Hepatic stellate cell (primary cell): ENCODE results near the gene PRSS22.
"Not testable (repeated sequence)": the region's sequence is repeated elsewhere in the genome, so short reads cannot be mapped to it uniquely, and the experiment has no call there.

ENCODE experiments used
- DNase-seq: peaks from one replicate; pipeline ENCODE4 v3.0.0; 2011; ENCODE audit warnings: low spot score

PRSS22 gene, protein sequence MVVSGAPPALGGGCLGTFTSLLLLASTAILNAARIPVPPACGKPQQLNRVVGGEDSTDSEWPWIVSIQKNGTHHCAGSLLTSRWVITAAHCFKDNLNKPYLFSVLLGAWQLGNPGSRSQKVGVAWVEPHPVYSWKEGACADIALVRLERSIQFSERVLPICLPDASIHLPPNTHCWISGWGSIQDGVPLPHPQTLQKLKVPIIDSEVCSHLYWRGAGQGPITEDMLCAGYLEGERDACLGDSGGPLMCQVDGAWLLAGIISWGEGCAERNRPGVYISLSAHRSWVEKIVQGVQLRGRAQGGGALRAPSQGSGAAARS

DNA sequence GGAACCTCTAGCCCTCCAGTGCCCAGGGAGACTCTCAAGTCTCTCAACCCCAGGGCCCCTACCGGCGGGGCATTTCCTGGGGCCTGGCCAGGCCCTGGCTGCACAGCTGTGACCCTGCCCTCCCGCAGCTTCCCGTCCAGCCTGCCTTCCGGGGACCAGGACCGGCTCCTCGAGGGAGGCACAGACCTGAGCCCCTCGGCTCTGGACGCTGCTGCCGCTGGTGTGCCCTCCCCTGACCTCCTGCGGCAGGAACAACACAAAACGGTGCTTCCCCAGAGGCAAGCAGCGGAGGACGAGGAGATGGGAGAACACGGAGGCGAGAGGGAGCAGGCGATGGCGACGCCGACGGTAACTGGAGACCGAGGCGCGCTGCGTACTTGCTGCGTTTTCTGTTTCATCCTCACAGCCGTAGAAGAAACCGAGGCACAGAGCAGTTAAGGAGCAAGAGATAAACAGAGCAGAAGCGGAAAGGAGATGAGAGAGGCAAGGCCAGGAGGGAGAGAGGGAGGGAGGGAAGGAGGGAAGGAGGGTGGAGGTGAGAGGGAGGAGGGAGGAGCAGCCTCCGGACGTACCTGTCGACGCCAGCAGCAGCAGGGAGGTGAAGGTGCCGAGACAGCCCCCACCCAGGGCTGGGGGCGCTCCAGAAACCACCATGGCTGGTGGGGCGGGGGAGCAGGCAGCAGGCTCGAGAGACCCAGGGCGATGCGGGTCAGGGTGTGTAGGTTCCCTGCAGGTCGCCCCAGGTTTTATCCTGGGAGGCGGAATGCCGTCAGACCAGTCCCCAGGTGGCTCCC, at the start of gene PRSS22:
Gene PRSS22 (minus strand): TSS at position 720 of the 794 bp plus-strand sequence. CDS start 66 bp downstream, at position 654.
- DNase-seq: no peak

DNA sequence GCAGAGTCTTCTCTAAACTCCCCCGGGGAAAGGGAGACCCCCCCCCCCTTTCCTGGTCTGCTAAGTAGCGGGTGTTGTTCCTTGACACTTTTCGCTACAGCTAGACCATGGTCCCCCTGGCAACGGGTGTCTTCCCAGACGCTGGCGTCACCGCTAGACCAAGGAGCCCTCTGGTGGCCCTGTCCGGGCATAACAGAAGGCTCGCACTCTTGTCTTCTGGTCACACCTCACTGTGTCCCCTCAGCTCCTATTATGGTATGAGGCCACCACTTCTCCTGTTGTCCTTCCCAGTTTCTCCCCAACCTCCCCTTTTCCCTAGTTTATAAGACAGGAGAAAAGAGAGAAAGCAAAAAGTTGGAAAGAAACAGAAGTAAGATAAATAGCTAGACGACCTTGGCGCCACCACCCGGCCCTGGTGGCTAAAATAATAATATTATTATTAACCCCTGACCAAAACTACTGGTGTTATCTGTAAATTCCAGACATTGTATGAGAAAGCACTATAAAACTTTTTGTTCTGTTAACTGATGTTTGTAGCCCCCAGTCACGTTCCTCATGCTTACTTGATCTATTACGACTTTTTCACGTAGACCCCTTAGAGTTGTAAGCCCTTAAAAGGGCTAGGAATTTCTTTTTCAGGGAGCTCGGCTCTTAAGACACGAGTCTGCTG, 49.2 kb upstream of the PRSS22 start:
- DNase-seq: not testable (repeated sequence)

DNA sequence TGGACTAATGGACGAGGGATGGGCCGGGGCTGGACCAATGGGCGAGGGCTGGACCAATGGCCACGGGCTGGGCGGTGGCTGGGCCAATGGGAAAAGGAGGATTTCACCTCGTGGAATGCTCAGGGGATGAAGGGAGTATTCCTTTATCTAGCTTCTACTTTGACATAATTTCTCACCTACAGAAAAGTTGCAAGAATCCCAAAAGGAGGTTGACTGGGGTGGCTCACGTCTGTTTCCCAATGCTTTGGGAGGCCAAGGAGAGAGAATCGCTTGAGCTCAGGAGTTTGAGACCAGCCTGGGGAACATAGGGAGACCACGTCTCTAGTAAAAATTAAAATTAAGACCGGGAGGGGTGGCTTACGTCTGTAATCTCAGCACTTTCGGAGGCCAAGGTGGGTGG, 48.0 kb upstream of the PRSS22 start:
- peak; percentile 98 for DNase-seq

DNA sequence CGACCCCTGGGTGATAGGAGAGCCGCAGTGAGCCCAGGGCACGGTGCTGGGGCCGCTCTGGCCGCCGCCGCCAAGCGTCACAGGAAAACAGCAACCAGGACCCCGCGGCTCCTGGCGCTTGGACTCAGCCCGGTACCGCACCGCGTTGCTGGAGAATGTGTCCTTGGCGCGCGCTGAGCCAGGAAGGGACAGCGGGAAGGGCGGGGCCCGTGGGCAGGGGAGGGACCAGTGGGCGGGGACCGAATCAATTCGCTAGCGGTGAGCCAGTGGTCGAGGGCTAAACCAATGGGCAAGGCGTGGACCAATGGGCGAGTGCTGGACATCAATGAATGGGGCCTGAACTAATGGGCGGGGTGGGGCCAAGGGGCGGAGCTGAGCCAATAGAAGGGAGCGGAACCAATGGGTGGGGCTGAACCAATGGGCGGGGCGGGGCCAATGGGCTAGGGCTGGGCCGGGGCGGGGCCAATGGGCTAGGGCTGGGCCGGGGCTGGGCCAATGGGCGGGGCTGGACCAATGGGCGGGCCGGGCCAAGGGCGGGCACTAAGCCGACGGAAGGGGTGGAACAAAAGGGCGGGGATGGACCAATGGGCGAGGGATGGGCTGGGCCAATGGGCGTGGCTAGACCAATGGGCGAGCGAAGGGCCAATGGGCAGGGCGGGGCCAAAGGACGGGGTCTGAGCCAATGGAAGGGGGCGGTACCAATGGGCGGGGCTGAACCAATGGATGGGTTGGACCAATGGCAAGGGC, 47.4 kb upstream of the PRSS22 start:
- DNase-seq: peak; percentile 99

DNA sequence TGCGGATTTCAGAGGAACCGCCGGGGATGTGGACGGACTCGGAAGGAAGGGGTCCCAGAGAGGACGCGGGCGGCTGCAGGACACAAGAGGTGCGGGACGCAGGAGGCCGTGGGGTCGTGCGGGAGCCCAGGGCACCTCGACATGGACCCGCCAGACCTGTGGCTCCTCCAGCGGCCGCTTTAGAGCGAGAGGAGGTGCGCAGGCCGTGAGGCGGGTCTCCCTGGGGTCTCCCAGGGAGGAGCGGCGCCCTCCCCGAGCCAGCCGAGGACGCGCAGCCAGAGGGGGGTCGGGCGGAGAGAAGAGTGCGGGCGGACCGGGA, 46.9 kb upstream of the PRSS22 start:
- DNase-seq: no peak

DNA sequence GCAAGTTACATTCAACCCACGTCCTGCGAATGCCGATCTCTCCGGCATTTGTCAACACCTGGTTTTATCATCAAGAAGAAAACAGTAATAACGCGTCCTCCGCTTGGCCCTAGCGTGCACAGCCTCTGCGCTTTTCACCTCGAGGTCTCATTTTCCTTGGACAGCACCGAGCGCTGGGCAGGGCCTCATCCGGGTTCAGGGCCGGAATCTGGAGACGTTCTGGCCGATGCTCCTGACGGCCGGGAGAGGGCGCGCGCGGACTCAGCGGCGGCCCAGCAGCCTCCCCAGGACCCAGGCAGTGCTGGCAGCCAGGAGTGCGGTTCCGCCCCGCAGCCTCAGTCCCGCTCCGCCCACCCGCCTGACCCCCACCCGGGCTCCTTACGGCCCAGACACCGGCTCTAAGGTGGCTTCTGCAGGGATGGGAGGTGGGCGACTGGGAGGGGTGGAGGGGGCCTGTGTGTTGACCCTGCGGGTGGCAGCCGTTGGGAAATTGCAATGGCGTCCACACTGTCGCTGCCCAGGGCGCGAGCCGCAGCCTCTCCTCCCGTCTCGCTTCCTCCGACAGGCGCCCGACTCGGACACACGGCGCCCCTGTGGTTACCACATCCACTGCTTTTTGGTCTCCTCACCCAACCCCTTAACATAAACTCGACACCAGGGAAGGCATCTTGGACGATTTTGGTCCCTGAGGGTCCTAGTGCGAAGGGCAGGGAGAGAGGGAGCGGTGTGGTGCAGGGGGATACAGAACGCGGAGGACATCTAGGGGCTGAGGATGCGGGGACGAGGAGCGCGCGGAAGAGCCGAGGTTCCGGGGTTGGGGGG, 46.3 kb upstream of the PRSS22 start:
- peak; percentile 89 for DNase-seq

DNA sequence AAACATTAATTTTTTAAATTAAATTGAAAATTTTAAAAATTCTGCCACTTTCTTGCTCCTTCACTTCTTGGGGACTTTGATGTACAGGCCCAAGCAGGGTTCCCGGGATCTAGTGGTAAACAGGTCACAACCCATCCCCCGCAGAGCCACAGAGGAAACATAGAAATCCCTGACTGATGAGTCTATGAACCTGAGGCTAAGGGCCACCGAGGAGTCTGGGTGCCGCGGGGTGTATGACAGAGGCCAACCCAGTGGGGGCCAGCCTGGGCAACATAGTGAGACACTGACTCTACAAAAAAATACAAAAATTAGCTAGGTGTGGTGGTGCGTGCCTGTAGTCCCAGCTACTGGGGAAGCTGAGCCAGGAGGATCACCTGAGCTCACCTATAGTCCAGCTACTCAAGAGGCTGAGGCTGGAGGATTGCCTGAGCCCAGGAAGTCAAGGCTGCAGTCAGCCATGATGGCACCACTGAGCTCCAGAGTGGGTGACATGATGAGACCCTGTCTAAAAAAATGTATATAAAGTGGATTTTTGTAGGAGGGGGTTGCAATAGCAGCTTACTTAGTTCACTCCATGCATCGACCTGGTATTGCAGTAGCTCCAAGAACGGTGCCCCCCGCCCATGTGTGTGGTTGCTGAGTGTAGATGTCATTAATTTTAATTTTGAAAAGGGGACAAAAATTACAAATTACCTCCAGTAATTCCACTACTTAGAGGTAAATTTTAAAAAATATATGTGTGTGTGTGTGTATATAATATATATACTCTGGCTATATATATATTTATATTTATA, 44.6 kb upstream of the PRSS22 start:
- DNase-seq: no peak

DNA sequence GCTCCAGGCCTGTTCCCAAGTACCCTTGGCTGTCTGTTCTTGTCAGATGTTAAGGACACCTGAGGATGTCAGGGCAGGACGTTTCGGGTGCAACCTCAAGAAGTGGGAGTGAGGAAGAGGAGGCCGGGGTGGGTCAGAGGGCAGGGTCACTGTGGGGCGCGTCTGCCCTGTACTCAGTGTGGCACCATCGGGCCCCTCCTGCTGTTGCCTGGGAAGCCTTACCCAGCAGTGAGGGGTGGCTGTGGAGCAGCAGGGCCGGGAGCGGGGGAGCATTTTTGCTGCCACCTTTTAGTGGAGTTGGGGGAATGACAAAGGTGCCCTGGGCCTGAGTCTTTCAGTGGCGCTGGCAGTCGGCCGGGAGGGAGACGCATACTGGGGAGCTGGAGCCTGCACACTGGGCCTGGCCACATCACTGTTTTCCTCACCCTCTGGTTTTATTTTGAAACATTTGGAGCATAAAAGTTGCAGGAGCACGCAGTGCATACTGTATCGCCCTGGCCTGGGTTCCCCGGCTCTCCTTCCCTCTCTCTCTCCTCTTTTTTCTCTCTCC, 42.6 kb upstream of the PRSS22 start:
- DNase-seq: no peak

DNA sequence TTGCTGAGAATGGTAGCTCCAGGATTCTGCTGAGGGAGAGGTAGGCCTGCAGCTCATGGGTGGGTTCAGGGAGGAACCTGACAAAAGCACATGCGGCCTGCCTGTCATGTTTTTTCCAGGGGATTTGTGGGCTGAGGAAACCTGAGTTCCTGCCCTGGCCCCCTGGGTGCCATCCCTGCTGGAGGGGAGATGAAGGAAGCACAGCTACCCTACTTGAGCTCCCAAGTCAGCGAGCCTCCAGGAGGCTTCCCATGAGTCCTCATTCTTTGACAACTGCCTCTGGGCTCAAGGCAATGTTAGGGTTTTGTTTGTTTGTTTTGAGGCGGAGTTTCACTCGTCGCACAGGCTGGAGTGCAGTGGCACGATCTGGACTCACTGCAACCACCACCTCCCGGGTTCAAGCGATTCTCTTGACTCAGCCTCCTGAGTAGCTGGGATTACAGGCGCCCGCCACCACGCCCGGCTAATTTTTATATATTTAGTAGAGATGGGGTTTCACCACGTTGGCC, 41.6 kb upstream of the PRSS22 start:
- no peak for DNase-seq

DNA sequence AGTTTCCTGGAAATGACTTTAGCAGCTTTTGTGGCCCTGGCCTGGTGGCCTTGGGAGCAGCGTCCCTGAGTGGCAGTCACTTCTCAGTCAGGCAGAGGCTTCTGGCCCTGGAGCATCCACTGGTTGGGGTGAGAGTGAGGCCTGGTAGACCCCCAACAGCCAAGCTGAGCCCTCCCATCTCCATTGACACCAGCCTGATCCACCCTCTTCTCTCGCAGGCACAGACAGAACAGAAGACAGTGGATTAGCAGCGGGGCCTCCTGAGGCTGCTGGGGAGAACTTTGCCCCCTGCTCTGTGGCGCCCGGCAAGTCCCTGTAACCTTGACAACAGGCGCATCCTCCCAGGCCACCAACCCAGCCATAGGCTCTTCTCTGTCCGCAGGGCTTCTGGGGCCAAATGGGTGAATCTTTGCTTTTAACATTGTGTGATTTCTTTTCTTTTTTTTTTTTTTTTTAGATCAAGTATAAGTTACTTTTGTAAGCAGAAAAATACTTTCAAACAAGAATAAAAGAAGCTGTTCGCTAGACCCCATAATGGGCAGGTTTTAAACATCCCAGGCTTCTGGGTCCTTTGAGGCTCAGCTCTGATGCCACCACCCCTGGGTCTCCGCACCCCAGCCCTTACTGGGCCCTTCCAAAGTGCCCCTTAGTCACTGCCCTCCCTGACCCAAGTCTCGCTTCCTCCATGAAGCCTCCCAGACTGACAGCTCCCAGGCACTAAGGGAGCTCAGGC, 41.0 kb upstream of the PRSS22 start:
- DNase-seq: no peak

DNA sequence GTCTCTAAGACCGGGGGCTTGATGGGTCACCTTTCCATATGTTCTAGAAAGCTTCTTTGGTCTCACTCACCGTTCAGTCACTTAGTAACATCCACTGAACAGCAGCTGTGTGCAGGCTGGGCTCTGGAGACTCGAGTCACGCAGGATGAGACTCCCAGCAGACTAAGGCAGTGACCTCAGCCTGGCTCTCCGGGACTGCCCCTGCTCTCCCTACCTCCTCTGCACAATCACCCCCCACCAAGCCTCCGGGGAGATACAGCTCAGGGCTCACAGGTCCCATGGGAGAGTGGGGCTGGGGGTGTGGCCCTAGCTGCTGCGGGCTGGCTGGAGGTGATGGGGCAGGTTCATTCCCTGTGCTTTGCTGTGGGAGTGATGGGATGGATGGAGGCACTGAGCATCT, 39.1 kb upstream of the PRSS22 start:
- DNase-seq: peak; percentile 63

DNA sequence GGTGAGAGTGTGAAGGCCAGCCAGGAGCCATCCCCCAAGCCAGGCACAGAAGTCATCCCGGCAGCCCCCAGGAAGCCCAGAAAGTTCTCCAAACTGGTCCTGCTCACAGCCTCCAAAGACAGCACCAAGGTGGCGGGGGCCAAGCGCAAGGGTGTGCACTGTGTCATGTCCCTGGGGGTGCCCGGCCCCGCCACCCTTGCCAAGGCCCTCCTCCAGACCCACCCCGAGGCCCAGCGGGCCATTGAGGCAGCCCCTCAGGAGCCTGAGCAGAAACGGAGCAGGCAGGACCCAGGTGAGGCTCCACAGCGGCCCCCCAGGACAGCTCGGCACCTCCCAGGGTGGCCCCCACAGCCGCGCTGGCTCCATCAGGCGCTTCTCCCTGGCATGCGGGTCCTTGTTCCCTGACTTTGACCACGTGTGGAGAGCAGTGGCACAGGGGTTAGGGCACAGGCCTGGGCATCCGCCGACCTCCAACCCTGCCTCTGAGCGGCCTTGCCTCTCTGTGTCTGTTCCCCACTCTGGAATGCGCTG, 38.6 kb upstream of the PRSS22 start:
- DNase-seq: no peak

DNA sequence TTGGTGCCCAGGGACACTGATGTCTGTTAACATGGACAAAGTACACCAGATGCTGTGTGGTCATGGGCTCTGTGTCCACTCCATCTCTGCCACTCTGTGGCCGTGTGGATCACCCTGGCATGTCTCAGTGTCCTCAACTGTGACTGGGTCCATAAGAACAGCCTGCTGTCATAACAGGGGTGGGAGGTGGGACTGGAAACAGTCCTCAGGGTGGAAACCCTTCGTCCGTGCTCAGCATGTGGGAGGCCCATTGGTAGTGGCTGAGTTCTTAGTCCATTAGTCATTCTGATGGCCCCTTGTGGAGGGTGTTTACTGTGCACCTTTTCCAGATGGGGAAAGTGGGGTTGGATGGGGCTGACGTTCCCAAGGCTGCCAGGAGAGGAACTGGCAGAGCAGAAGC, 37.8 kb upstream of the PRSS22 start:
- DNase-seq: peak; percentile 35

DNA sequence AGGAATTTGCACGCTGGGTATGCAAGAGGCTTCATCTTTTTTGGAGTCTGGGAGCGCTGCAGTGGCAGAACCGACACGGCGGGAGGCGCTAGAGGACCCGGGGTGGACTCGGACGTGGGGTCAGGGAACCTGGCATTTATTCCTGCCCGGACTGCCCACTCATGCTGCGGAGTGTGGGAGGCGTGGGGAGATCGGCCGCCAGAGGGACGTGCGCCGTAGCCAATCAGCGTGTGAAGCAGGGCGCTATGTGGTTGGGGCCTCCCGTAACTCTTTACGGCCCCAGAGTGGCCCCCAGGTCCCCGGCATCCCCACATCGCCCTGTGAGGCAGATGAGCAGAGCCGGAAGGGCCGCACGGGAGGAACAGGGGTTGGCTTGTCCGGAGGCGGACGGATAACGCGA, 36.3 kb upstream of the PRSS22 start:
- no peak for DNase-seq

DNA sequence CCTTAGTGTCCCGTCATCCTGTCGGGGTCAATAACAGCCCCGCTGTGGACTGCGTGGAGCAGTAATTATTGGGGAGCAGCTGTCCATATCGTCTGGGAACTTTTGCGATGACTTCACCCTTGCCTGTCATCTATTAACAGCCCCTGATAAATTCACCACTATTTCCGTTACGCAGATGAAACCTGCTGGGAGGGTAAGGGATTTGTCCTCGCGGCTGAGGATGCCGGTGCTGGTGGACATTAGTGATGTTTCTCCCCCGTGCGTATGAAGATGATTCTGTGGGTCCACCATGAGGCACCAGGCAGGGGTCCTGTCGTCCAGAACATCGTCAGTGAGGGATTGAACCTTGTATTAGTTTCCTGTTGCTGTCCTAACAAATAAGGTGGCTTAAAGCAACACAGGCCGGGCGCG, 26.1 kb upstream of the PRSS22 start:
- no peak for DNase-seq

DNA sequence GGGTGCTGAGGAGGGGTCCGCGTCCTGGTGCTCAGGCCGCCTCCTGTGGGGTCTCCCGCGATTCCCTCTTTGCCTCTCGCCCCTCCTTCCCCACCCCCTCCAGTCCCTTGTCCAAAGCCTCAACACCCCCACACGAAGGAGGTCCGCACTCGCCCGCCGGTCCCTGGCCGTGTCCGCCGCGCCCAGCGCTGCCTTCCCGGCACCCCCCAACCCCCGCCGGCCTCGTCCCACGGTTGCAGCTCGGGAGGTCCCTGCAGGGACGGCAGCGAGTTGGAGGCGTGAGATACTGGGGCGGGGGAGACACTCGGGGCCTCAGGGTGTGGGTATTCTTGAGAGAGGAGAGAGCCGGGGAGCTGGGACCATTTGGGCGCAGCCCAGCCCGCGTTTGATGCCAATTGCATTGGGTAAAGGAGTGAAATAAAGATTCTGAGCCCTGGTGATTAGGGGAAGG, 25.5 kb upstream of the PRSS22 start:
- DNase-seq: peak; percentile 37

DNA sequence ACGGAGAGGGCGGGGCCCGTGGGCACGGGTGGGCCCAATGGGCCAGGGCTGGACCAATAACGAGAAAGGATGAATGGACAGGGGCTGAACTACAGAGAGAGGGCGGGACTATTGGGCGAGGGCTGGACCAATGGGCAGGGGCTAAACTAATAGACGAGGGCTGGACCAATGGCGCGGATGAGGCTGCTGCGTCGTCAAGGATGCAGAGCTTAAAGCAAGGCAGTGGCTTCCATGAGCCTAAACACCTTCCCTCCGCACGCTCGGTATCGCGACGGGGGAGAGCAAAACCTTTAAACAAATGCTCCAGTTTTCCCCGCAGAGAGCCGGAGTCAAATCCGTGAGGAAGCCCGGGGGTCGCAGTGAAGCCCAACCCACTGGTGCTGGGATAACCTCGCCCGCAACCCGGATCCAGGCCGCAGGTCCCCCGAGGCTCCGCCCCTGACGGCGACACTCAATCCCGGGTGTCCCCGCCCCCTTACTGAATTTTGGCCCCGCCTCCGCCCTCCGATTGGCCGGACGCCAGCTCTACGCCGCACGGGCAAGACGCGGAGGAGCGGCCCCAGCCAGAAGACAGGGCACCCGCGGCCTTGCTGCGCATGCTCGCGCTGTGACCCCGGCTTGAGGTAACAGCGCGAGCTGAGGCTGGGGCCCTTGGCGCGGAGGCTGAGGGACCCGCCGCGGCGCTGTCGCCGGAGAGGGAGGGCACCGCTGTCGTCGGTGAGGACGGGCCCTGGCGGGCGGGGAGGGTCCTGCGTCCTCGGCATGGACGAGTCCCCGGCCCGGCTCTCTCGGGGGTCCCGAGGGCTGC, 24.9 kb upstream of the PRSS22 start, which contains the start of gene FLYWCH2:
Gene FLYWCH2 (plus strand): TSS at position 566 of the 808 bp plus-strand sequence. CDS start 13,235 bp downstream, outside the sequence.
- peak; percentile 97 for DNase-seq
